ENCODE measurements around the gene MEF2B.
A peak's percentile ranks its signal among the peaks of the same experiment; 100 is the strongest.

The MEF2B gene

GRCh38 chr19:19170053-19170872 lies at the start of gene MEF2B:
Gene MEF2B (minus strand): TSS chr19:19170263. CDS start chr19:19150735, 19,528 bp downstream.
- no peak for DNase-seq

GRCh38 chr19:19218911-19219310 lies 48.8 kb upstream of the MEF2B start:
- no peak for DNase-seq

GRCh38 chr19:19217099-19217498 lies 47.0 kb upstream of the MEF2B start:
- no peak for DNase-seq

GRCh38 chr19:19215792-19216191 lies 45.7 kb upstream of the MEF2B start:
- no peak for DNase-seq

- DNase-seq = no peak
These were observed 44.8 kb upstream of the MEF2B start for GRCh38 chr19:19214892-19215291.

GRCh38 chr19:19214159-19214490 lies 44.1 kb upstream of the MEF2B start:
- no peak for DNase-seq

GRCh38 chr19:19213426-19214158 lies 43.5 kb upstream of the MEF2B start:
- DNase-seq = no peak

- no peak for DNase-seq
These were observed 42.9 kb upstream of the MEF2B start for GRCh38 chr19:19212916-19213315.

GRCh38 chr19:19211499-19212420 lies 41.7 kb upstream of the MEF2B start, which contains the start of gene NCAN:
Gene NCAN (plus strand): TSS chr19:19211958. CDS start chr19:19216954, 4,996 bp downstream.
- no peak for DNase-seq

GRCh38 chr19:19209372-19209771 lies 39.3 kb upstream of the MEF2B start:
- no peak for DNase-seq

- DNase-seq = no peak
These were observed 37.8 kb upstream of the MEF2B start for GRCh38 chr19:19207637-19208572.

GRCh38 chr19:19206938-19207337 lies 36.9 kb upstream of the MEF2B start:
- no peak for DNase-seq

GRCh38 chr19:19205416-19206410 lies 35.6 kb upstream of the MEF2B start:
- DNase-seq = no peak

GRCh38 chr19:19204181-19204580 lies 34.1 kb upstream of the MEF2B start:
- DNase-seq = no peak

- peak; percentile 43 for DNase-seq
These were observed 33.2 kb upstream of the MEF2B start, which contains the start of gene NR2C2AP for GRCh38 chr19:19203012-19203856. Gene NR2C2AP (minus strand): TSS chr19:19203414. CDS start chr19:19203060, 354 bp downstream.

GRCh38 chr19:19202707-19203011 lies 32.6 kb upstream of the MEF2B start:
- no peak for DNase-seq

- DNase-seq = no peak
These were observed 31.9 kb upstream of the MEF2B start for GRCh38 chr19:19201697-19202630.

- no peak for DNase-seq
These were observed 23.9 kb upstream of the MEF2B start for GRCh38 chr19:19193926-19194325.

All from NCI-H187 treated with DMSO at 0.1 percent for 48 hours (cell line).